MCF 10A (cell line): ENCODE results near the gene XRN2. TPM values are rescaled to one million over a fixed set of nuclear protein-coding genes. Genes with fewer than 3 reads are reported as not detected.

Experiments
- BruUV-seq: library from RNA; stranded (reverse); fragments of 400-500 nt; replicated peaks from 2 replicates; lab custom pipeline; 2021; lab: Mats Ljungman, UMichigan
- CTCF ChIA-PET: fragments of 300-600 bp; sonication (Branson Sonifier 250); formaldehyde crosslinking; extraction: SDS; loops from one replicate; lab custom pipeline; 2021; ENCODE audit warnings: antibody characterized with exemption, inconsistent platforms; lab: Yijun Ruan, JAX
- POLR2A ChIA-PET: fragments of 300-600, 350-650 bp; sonication (Branson Sonifier 250); formaldehyde crosslinking; extraction: SDS; loops from one replicate; lab custom pipeline; 2020; ENCODE audit warnings: antibody characterized with exemption, inconsistent platforms; lab: Yijun Ruan, JAX
- DNase-seq: peaks from one replicate; pipeline ENCODE4 v3.0.0-alpha.2; 2018; ENCODE audit not compliant: unreplicated experiment
- H3K27ac Mint-ChIP-seq: one replicate; pipeline ENCODE4 v1.8.0; 2022; ENCODE audit warnings: mild to moderate bottlenecking, low read depth, mixed read lengths; ENCODE audit not compliant: unreplicated experiment
- H3K27me3 Mint-ChIP-seq: one replicate; pipeline ENCODE4 v1.8.0; 2022; ENCODE audit warnings: mixed read lengths; ENCODE audit not compliant: insufficient read depth, unreplicated experiment
- H3K36me3 Mint-ChIP-seq: one replicate; pipeline ENCODE4 v1.8.0; 2022; ENCODE audit warnings: mild to moderate bottlenecking, moderate library complexity, mixed read lengths; ENCODE audit not compliant: insufficient read depth, unreplicated experiment
- H3K4me1 Mint-ChIP-seq: one replicate; pipeline ENCODE4 v1.8.0; 2022; ENCODE audit warnings: mixed read lengths; ENCODE audit not compliant: insufficient read depth, unreplicated experiment
- H3K4me3 Mint-ChIP-seq: one replicate; pipeline ENCODE4 v1.8.0; 2022; ENCODE audit warnings: mild to moderate bottlenecking, moderate library complexity, mixed read lengths; ENCODE audit not compliant: unreplicated experiment
- H3K9me3 Mint-ChIP-seq: one replicate; pipeline ENCODE4 v1.8.0; 2022; ENCODE audit warnings: mixed read lengths; ENCODE audit not compliant: unreplicated experiment
- CTCF ChIP-seq: fragments of 200-600 bp; IDR thresholded peaks from one replicate; pipeline ENCODE4 v1.8.0; 2022; ENCODE audit warnings: antibody characterized with exemption, mild to moderate bottlenecking; ENCODE audit not compliant: unreplicated experiment
- intact Hi-C: fragments of 100-400 bp; cut with micrococcal nuclease; formaldehyde crosslinking; loops from 2 replicates; pipeline ENCODE4 v1.14.1; 2022
- total RNA-seq: library from RNA; stranded (reverse); gene quantifications from 2 replicates; pipeline ENCODE4 v1.2.3, GENCODE V29; 2022

XRN2 gene
- total RNA-seq, 1 experiment from 2014 or later: 67.8 TPM

- Mint-ChIP-seq H3K9me3 (no peaks in the 10 kb centered on the region), H3K4me3 (no peak overlapping the region), H3K36me3 (no peaks in the 10 kb centered on the region), H3K4me1 (no peaks in the 10 kb centered on the region), H3K27ac (no peak overlapping the region), H3K27me3 (no peaks in the 10 kb centered on the region)
- POLR2A ChIA-PET: interaction anchor here (1.6 kb wide), 1 partner anchor 16 kb away, joined by 7 read pairs; the partner anchor contains the start of gene XRN2
- CTCF ChIA-PET: interaction anchor here (0.9 to 2.1 kb wide), 2 partner anchors 13 to 52 kb away, joined by 4 to 7 read pairs; no protein-coding TSS in a partner anchor
- BruUV-seq: no TSS peak
- intact Hi-C loops: no loop called here
- TF ChIP-seq CTCF: no peak
- no peak for DNase-seq
These were observed 16.4 kb upstream of the XRN2 start for GRCh38 chr20:21286775-21287174.

GRCh38 chr20:21288587-21289370, 14.4 kb upstream of the XRN2 start:
- CTCF ChIA-PET: interaction anchor here (0.7 to 1.5 kb wide), 6 partner anchors 8 to 453 kb away, joined by 3 to 6 read pairs (median 4); no protein-coding TSS in a partner anchor
- Mint-ChIP-seq H3K4me1 (no peaks in the 10 kb centered on the region), H3K27me3 (no peaks in the 10 kb centered on the region), H3K36me3 (no peaks in the 10 kb centered on the region), H3K4me3 (no peak overlapping the region), H3K27ac (no peak overlapping the region), H3K9me3 (no peaks in the 10 kb centered on the region)
- no peak for DNase-seq
- intact Hi-C loops: no loop called here
- no peak for TF ChIP-seq CTCF
- BruUV-seq: no TSS peak
- POLR2A ChIA-PET: interaction anchor here (0.6 to 2.3 kb wide), 4 partner anchors 14 to 248 kb away, joined by 3 to 12 read pairs (median 3); partner anchors contain the start of gene XRN2

- Mint-ChIP-seq H3K36me3 (no peaks in the 10 kb centered on the region), H3K4me1 (no peaks in the 10 kb centered on the region)
- POLR2A ChIA-PET: interaction anchor here (0.7 to 2.3 kb wide), 2 partner anchors 13 to 430 kb away, joined by 3 to 12 read pairs; partner anchors contain the start of gene XRN2
These were observed 13.5 kb upstream of the XRN2 start for GRCh38 chr20:21289651-21290050.

More at GRCh38 chr20:21289651-21290050, 13.5 kb upstream of the XRN2 start:
- Mint-ChIP-seq H3K9me3 (no peaks in the 10 kb centered on the region), H3K27me3 (no peaks in the 10 kb centered on the region), H3K4me3 (no peak overlapping the region), H3K27ac (no peak overlapping the region)
- intact Hi-C loops: no loop called here
- no TSS peak for BruUV-seq
- CTCF ChIA-PET: interaction anchor here (0.8 to 1.4 kb wide), 2 partner anchors 12 to 216 kb away, joined by 3 to 6 read pairs; no protein-coding TSS in a partner anchor
- no peak for DNase-seq
- TF ChIP-seq CTCF: no peak
